Mucosa of rectum (tissue), 2 donors: ENCODE data around the gene GPR150.
"Not testable (repeated sequence)": the region's sequence is repeated elsewhere in the genome, so short reads cannot be mapped to it uniquely, and the experiment has no call there.

Source experiments
- H3K27ac ChIP-seq, 2 donors: one replicate each; pipeline ENCODE4 v1.7.0; 2013; ENCODE audit warnings: inconsistent platforms in 2 of 2, low read depth in 2 of 2, low read length in 2 of 2
- H3K27me3 ChIP-seq, 2 donors: one replicate each; pipeline ENCODE4 v1.7.0; 2013; ENCODE audit warnings: low read length in 2 of 2; ENCODE audit not compliant: control insufficient read depth in 2 of 2, insufficient read depth in 2 of 2
- H3K36me3 ChIP-seq, 2 donors: one replicate each; pipeline ENCODE4 v1.7.0; 2013; ENCODE audit warnings: low read length in 2 of 2; ENCODE audit not compliant: control insufficient read depth in 2 of 2, insufficient read depth in 2 of 2
- H3K4me1 ChIP-seq, 2 donors: one replicate each; pipeline ENCODE4 v1.7.0; 2013; ENCODE audit warnings: low read length in 2 of 2, mild to moderate bottlenecking in 1 of 2; ENCODE audit not compliant: control insufficient read depth in 2 of 2, insufficient read depth in 2 of 2
- H3K4me3 ChIP-seq, 2 donors: one replicate each; pipeline ENCODE4 v1.7.0; 2013; ENCODE audit warnings: low read length in 2 of 2
- H3K9ac ChIP-seq, 2 donors: one replicate each; pipeline ENCODE4 v1.7.0; 2013; ENCODE audit warnings: low read length in 2 of 2, low read depth in 1 of 2, mild to moderate bottlenecking in 1 of 2
- H3K9me3 ChIP-seq, 2 donors: one replicate each; pipeline ENCODE4 v1.7.0; 2013; ENCODE audit warnings: low read length in 2 of 2; ENCODE audit not compliant: control insufficient read depth in 2 of 2
- donor health status: healthy.
- donor health status: Normal muscosa, but diverticular disease.

GPR150 gene

GRCh38 chr5:95632942-95633341, 13.1 kb downstream of the GPR150 start:
- not testable (repeated sequence) for H3K27me3 ChIP-seq, H3K4me3 ChIP-seq, H3K36me3 ChIP-seq, H3K4me1 ChIP-seq, H3K27ac ChIP-seq, H3K9ac ChIP-seq, H3K9me3 ChIP-seq

DNA sequence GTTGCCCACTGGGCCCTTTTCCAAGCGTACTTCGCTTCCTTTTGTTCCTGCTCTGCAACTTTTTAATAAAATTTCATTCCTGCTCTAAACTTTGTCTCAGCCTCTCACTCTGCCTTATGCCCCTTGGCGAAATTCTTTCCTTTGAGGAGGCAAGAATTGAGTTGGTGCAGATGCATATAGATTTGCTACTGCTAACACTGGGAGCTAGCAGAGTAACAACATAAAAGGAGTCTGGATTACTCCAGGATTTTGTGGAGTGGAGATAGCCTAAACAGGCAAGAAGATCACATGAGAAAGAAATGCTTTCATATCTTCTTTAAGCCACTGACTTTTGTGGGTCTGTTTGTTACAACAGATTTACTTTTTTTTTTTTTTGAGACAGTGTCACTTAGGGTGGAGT, 13.8 kb downstream of the GPR150 start:
- H3K4me3 ChIP-seq, result no peak overlapping the region
- H3K9ac ChIP-seq, result no peak overlapping the region
- no peaks in the 10 kb centered on the region for H3K36me3 ChIP-seq
- H3K4me1 ChIP-seq, result peaks cover under 1 to 3% of the 10 kb centered on the region in 2 donors
- no peaks in the 10 kb centered on the region for H3K27me3 ChIP-seq
- H3K27ac ChIP-seq, result no peak overlapping the region
- H3K9me3 ChIP-seq, result no peaks in the 10 kb centered on the region

DNA sequence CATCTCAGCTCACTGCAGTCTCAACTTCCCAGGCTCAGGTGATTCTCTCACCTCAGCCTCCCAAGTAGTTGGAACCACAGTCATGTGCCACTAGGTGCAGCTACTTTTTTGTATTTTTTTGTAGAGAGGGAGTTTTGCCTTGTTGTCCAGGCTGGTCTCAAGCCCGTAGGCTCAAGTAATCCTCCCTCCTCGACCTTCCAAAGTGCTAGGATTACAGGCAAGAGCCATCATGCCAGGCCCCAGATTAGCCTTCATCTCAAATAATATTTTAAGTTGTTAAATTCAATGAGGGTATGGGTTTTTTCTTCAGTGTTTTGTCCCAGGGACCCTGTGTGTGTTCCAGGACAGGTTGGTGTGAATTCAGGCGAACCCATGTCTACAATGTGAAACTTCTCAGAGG, 14.2 kb downstream of the GPR150 start:
- Histone ChIP-seq H3K36me3 (no peaks in the 10 kb centered on the region), H3K27me3 (no peaks in the 10 kb centered on the region), H3K4me3 (no peak overlapping the region), H3K9ac (no peak overlapping the region), H3K27ac (no peak overlapping the region), H3K9me3 (no peaks in the 10 kb centered on the region), H3K4me1 (no peaks in the 10 kb centered on the region)

GRCh38 chr5:95638632-95639031, 18.7 kb downstream of the GPR150 start:
- Histone ChIP-seq H3K9ac (no peak overlapping the region), H3K36me3 (no peaks in the 10 kb centered on the region), H3K27me3 (no peaks in the 10 kb centered on the region), H3K4me1 (peaks cover 0 to 3% of the 10 kb centered on the region in 2 donors), H3K4me3 (no peak overlapping the region), H3K27ac (no peak overlapping the region), H3K9me3 (no peaks in the 10 kb centered on the region)

- Histone ChIP-seq H3K27me3 (no peaks in the 10 kb centered on the region), H3K36me3 (no peaks in the 10 kb centered on the region), H3K4me3 (no peak overlapping the region), H3K9ac (no peak overlapping the region), H3K9me3 (no peaks in the 10 kb centered on the region), H3K4me1 (peaks cover 4 to 5% of the 10 kb centered on the region in 2 donors), H3K27ac (no peak overlapping the region)
Measured at GRCh38 chr5:95641741-95642220, 21.9 kb downstream of the GPR150 start.

- Histone ChIP-seq H3K27me3 (no peaks in the 10 kb centered on the region), H3K4me1 (peaks cover 11 to 15% of the 10 kb centered on the region in 2 donors), H3K27ac (no peak overlapping the region), H3K9ac (no peak overlapping the region), H3K36me3 (no peaks in the 10 kb centered on the region), H3K9me3 (no peaks in the 10 kb centered on the region), H3K4me3 (no peak overlapping the region)
Measured at GRCh38 chr5:95643152-95643551, 23.3 kb downstream of the GPR150 start.

DNA sequence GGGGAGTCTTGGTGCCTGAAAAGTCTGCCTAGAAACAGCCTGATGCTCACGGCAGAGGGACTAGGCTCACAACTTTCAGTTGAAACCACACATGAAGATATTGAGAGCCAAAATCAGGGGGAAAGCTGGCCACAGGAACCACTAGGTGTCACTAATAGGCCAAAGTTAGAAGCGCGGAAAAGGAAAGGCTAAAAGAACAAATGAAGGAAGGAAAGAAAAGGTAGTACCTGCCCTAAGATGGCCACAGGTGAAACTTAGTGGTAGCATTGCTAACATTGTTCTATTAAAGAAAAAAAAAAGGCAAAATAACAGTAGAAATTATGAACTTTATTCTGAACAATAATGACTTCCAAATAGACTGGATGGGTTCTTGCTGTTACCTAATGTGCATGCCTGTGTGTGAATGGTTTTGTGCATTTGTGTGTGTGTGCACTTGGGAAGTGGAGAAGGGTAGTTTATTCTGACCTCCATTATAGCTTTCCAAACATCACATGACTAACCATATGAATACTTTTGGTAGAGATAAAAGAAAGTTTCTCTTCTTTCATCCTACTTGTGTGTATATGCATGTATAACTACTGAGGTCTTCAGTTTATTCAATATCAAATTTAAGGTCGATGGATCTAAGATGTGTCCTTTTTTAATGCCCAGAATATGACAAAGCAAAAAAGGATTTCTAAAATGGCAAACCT, 24.6 kb downstream of the GPR150 start:
- H3K27me3 ChIP-seq, result no peaks in the 10 kb centered on the region
- H3K36me3 ChIP-seq, result no peaks in the 10 kb centered on the region
- H3K4me3 ChIP-seq, result no peak overlapping the region
- no peaks in the 10 kb centered on the region for H3K9me3 ChIP-seq
- peak overlapping the region in 1 of 2 donors; percentile 16 for H3K9ac ChIP-seq
- peaks cover 13 to 15% of the 10 kb centered on the region in 2 donors for H3K4me1 ChIP-seq
- peak overlapping the region in 1 of 2 donors; percentile 35 for H3K27ac ChIP-seq

DNA sequence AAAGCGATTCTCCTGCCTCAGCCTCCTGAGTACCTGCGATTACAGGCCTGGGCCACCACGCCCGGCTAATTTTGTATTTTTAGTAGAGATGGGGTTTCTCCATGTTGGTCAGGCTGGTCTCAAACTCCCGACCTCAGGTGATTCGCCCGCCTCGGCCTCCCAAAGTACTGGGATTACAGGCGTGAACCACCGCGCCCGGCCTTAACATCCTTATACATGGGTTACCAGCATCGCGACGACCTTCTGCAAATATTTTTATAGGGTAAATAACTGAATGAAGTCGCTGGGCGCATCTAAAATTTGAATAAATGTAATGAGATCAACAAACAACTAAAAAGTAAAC, 26.3 kb downstream of the GPR150 start:
- H3K9ac ChIP-seq, result peak overlapping the region in 1 of 2 donors; percentile 78
- H3K27ac ChIP-seq, result peak overlapping the region; percentile 94 to 95
- not testable (repeated sequence) for H3K36me3 ChIP-seq, H3K27me3 ChIP-seq, H3K9me3 ChIP-seq
- peak overlapping the region; percentile 26 to 66 for H3K4me3 ChIP-seq
- H3K4me1 ChIP-seq, result peaks cover 13 to 15% of the 10 kb centered on the region in 2 donors

GRCh38 chr5:95646569-95647431, 26.9 kb downstream of the GPR150 start, which contains the start of gene RFESD:
Gene RFESD (plus strand): TSS chr5:95646777. CDS start chr5:95652272, 5,495 bp downstream.
- H3K9me3 ChIP-seq, result no peaks in the 10 kb centered on the region
- peaks cover 12 to 13% of the 10 kb centered on the region in 2 donors for H3K4me1 ChIP-seq
- no peaks in the 10 kb centered on the region for H3K36me3 ChIP-seq
- peak within 1 kb of the TSS; percentile 70 to 85 for H3K4me3 ChIP-seq
- H3K27ac ChIP-seq, result peak within 1 kb of the TSS; percentile 94 to 95
- H3K27me3 ChIP-seq, result no peaks in the 10 kb centered on the region
- H3K9ac ChIP-seq, result peak within 1 kb of the TSS; percentile 78 to 88
